ENCODE results near the gene ETV5.

The ETV5 gene

GRCh38 chr3:186079925-186080324, 29.0 kb downstream of the ETV5 start:
- H3K4me3 ChIP-seq (ENCODE audit: low read depth, low read length), result no peak overlapping the region
- no peak for TF ChIP-seq CTCF (conservative IDR thresholded peaks at IDR 0.05; ENCODE audit: low read depth, low read length)
- DNase-seq (ENCODE audit: low read depth), result no peak

- no peak for TF ChIP-seq CTCF (conservative IDR thresholded peaks at IDR 0.05; ENCODE audit: low read depth, low read length)
- no peak overlapping the region for H3K4me3 ChIP-seq (ENCODE audit: low read depth, low read length)
- no peak for DNase-seq (ENCODE audit: low read depth)
Measured at GRCh38 chr3:186077466-186077865, 31.4 kb downstream of the ETV5 start.

GRCh38 chr3:186075931-186076567, 32.8 kb downstream of the ETV5 start:
- TF ChIP-seq CTCF (conservative IDR thresholded peaks at IDR 0.05; ENCODE audit: low read depth, low read length), result no peak
- H3K4me3 ChIP-seq (ENCODE audit: low read depth, low read length), result no peak overlapping the region
- DNase-seq (ENCODE audit: low read depth), result no peak

GRCh38 chr3:186075489-186075888, 33.4 kb downstream of the ETV5 start:
- DNase-seq (ENCODE audit: low read depth), result no peak
- H3K4me3 ChIP-seq (ENCODE audit: low read depth, low read length), result no peak overlapping the region
- no peak for TF ChIP-seq CTCF (conservative IDR thresholded peaks at IDR 0.05; ENCODE audit: low read depth, low read length)

GRCh38 chr3:186073641-186074040, 35.2 kb downstream of the ETV5 start:
- TF ChIP-seq CTCF (conservative IDR thresholded peaks at IDR 0.05; ENCODE audit: low read depth, low read length), result no peak
- no peak for DNase-seq (ENCODE audit: low read depth)
- no peak overlapping the region for H3K4me3 ChIP-seq (ENCODE audit: low read depth, low read length)

- no peak for TF ChIP-seq CTCF (conservative IDR thresholded peaks at IDR 0.05; ENCODE audit: low read depth, low read length)
- DNase-seq (ENCODE audit: low read depth), result no peak
Measured at GRCh38 chr3:186070996-186071395, 37.9 kb downstream of the ETV5 start.

GRCh38 chr3:186070550-186070949, 38.3 kb downstream of the ETV5 start:
- TF ChIP-seq CTCF (conservative IDR thresholded peaks at IDR 0.05; ENCODE audit: low read depth, low read length), result no peak
- H3K4me3 ChIP-seq (ENCODE audit: low read depth, low read length), result no peak overlapping the region
- no peak for DNase-seq (ENCODE audit: low read depth)

More at GRCh38 chr3:186070996-186071395, 37.9 kb downstream of the ETV5 start:
- H3K4me3 ChIP-seq (ENCODE audit: low read depth, low read length), result no peak overlapping the region
